Suprapubic skin (tissue), 3 donors: ENCODE data around the gene NAA10.

Experiments
- POLR2AphosphoS5 ChIP-seq, 3 donors: sonication (generic); formaldehyde crosslinking; IDR thresholded peaks; one replicate each; pipeline ENCODE4 v1.6.1; 2017; ENCODE audit warnings: antibody characterized with exemption in 3 of 3
- TF ChIP-seq, protein P1 (sequence below), 2 donors: fragments of 200-600 bp in 1 of 2; fragments of 450-650 bp in 1 of 2; sonication (generic) in 1 of 2; IDR thresholded peaks; one replicate each; pipeline ENCODE4 v1.5.1; 2016 to 2019; ENCODE audit warnings: antibody characterized with exemption in 2 of 2, mild to moderate bottlenecking in 1 of 2, moderate library complexity in 1 of 2

DNA sequence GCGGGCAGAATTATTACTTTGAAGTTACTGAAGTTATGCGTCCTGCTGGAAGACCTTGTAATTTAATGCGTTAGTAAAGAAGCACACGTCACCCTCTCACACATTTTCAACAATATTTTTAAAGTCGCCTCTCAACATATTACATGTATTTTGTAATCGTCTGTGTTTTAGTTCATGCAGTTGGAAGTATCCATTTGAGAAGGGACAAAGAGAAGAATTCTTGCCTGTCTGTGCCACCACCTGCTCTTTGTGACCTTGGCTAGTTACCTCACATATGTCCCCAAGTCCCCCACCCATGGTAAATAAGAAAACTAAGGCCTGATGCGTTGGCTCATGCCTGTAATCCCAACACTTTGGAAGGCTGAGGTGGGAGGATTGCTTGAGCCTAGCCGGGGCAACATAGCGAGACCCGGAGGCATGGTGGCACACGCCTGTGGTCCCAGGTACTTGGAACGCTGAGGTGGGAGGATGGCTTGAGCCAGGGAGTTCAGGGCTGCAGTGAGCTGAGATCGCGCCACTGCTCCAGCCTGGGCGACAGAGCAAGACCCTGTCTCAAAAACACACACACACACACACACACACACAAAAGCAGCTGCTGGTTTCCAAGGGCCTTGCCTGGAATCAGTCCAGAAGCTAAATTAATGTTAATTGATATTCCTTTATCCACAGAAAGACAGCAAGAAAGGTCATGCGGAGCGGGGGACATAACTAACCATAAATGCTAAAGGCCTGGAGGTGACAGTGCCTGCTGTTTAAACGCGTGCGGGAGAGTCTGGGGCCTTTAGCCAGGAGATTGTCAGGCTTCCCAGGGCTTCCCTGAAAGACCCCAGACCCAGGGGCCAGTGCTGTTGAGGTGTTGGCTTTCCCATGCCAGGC, 38.5 kb upstream of the NAA10 start:
- TF ChIP-seq POLR2AphosphoS5 (IDR thresholded peaks at IDR 0.05) = no peak
- TF ChIP-seq, protein P1, sequence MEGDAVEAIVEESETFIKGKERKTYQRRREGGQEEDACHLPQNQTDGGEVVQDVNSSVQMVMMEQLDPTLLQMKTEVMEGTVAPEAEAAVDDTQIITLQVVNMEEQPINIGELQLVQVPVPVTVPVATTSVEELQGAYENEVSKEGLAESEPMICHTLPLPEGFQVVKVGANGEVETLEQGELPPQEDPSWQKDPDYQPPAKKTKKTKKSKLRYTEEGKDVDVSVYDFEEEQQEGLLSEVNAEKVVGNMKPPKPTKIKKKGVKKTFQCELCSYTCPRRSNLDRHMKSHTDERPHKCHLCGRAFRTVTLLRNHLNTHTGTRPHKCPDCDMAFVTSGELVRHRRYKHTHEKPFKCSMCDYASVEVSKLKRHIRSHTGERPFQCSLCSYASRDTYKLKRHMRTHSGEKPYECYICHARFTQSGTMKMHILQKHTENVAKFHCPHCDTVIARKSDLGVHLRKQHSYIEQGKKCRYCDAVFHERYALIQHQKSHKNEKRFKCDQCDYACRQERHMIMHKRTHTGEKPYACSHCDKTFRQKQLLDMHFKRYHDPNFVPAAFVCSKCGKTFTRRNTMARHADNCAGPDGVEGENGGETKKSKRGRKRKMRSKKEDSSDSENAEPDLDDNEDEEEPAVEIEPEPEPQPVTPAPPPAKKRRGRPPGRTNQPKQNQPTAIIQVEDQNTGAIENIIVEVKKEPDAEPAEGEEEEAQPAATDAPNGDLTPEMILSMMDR (IDR thresholded peaks at IDR 0.05) = no peak
